Activated naive CD8-positive, alpha-beta T cell treated with anti-CD3 and anti-CD28 coated beads, Interleukin-2, amount 10 ng/mL, durations not matched to agents 7 days and 5 days (primary cell): Measurements from ENCODE around the gene TAS1R1. TPM values are rescaled to one million over a fixed set of nuclear protein-coding genes. Genes with fewer than 3 reads are reported as not detected.

Experiments used
- ATAC-seq: fragments of 150-1000 bp; cut with Tn5 transposase; one replicate; pipeline ENCODE4 v1.10.0; 2021; ENCODE audit warnings: low read depth, moderate library complexity
- POLR2A ChIA-PET: fragments of 350-600 bp; sonication (Branson Sonifier 250); formaldehyde crosslinking; loops from one replicate; lab custom pipeline; 2021; ENCODE audit warnings: antibody characterized with exemption; lab: Charles Lee
- DNase-seq: peaks from one replicate; pipeline ENCODE4 v3.0.0; 2021
- H3K27ac Mint-ChIP-seq: one replicate; pipeline ENCODE4 v1.8.0; 2022; ENCODE audit warnings: mild to moderate bottlenecking, mixed read lengths
- H3K27me3 Mint-ChIP-seq: one replicate; pipeline ENCODE4 v1.8.0; 2022; ENCODE audit warnings: mild to moderate bottlenecking, moderate library complexity, mixed read lengths
- H3K36me3 Mint-ChIP-seq: one replicate; pipeline ENCODE4 v1.8.0; 2021; ENCODE audit warnings: mild to moderate bottlenecking, mixed read lengths
- H3K4me1 Mint-ChIP-seq: one replicate; pipeline ENCODE4 v1.8.0; 2021; ENCODE audit warnings: mixed read lengths
- H3K4me3 Mint-ChIP-seq: one replicate; pipeline ENCODE4 v1.8.0; 2022; ENCODE audit warnings: mild to moderate bottlenecking, moderate library complexity, mixed read lengths
- H3K9me3 Mint-ChIP-seq: one replicate; pipeline ENCODE4 v1.8.0; 2021; ENCODE audit warnings: mixed read lengths
- total RNA-seq, 2 experiments: library from RNA; stranded (reverse); gene quantifications; one replicate each; pipeline ENCODE4 v1.2.3, GENCODE V29; 2021

Gene TAS1R1
- total RNA-seq, 2 experiments from 2014 or later, result not detected

DNA sequence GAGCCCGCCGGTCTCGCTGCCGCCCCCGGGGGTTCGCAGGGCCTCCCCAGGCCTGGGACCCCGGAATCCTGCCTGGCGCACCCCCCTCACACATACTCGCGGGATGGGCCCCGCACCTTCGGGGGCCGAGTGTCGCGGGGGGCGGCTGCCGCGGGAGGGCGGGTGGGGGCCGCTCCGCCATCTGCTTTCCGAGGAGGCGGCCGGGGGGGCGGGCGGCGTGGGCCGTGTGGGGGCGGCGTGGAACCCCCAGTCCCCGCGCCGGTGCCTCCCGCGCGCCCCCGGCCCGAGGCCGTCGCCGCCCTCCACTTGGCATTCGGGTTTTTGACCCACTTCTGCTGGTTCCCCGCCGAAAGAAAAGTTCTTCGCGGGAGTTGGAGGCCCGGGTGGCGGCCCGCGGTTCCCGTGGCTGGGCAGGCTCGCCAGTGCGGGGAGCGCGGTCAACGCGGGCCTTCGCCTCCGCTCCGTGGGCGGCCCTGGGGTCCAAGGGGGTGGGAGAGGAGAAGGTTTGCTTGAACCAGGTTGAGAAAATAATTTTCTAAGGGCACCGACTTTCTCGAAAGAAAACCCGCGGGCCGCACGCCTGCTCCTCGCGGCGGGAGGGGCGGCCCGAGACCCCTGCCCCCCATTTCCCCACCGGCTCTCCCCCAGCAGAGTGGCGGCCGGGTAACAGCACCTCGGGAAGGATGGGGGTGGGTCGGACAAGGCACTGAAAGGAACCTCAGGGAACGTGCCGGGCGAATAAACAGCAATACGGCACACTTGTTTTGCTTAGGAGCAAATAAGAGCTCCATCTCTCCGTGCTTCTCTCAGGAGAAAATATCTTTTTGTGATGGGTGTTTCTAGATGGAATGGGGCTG, 60.0 kb downstream of the TAS1R1 start:
- H3K27me3 Mint-ChIP-seq, result no peaks in the 10 kb centered on the region
- POLR2A ChIA-PET, result interaction anchor here (1.0 to 1.1 kb wide), 3 partner anchors 12 to 35 kb away, joined by 3 to 4 read pairs (median 3); partner anchors contain the start of gene ZBTB48
- peak overlapping the region; percentile 60 for H3K27ac Mint-ChIP-seq
- DNase-seq, result peak; percentile 49
- H3K4me1 Mint-ChIP-seq, result peaks cover 17% of the 10 kb centered on the region
- ATAC-seq, result no peak
- no peaks in the 10 kb centered on the region for H3K9me3 Mint-ChIP-seq
- peaks cover 16% of the 10 kb centered on the region for H3K36me3 Mint-ChIP-seq
- peak overlapping the region; percentile 75 for H3K4me3 Mint-ChIP-seq

- Mint-ChIP-seq H3K4me1 (peaks cover 9% of the 10 kb centered on the region), H3K27ac (no peak overlapping the region), H3K36me3 (peaks cover 21% of the 10 kb centered on the region), H3K27me3 (no peaks in the 10 kb centered on the region), H3K4me3 (no peak overlapping the region), H3K9me3 (no peaks in the 10 kb centered on the region)
- POLR2A ChIA-PET, result no interaction called here
- DNase-seq (no peak), ATAC-seq (no peak)
Measured at GRCh38 chr1:6619045-6619444, 63.9 kb downstream of the TAS1R1 start.

DNA sequence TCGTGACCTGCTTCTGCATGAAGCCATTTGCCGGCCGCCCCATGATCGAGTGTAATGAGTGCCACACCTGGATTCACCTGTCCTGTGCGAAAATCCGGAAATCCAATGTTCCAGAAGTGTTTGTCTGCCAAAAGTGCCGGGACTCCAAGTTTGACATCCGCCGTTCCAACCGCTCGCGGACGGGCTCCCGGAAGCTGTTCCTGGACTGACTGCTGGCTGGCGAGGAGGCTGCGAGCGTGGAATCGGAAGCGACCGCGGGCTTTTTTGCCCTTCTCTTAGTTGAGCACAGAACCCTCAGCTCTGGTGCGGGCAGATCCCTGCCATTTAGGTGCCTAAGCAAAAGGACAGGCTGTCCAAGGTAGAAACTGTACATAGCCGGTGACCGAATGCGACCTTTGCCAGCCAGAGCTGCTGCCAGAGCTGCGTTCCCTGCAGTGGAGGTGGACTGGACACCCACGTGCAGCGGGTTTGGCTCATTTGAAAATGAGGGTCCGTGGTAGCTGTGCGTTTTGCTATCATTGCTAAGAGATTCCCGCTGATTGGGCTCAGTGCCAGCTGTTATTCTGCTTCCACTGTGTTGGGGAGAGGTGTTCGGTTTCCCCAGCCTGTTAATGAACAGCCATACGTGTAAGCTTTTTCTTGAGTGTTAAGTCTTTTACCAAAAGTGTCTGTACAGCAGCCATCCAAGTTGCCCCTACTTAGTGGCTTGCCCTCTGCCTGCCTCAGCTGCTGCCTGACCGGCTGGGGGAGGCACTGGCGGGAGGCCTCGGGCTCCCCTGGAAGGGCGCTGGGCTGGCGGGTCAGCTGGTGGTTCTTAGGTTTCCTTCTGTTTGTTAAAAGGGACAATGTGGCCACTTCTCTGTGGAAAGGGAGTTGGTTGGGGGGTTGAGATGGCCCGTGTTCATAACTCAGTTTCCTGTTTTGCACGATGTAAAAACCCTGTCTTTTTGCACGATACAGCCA, 66.6 kb downstream of the TAS1R1 start:
- POLR2A ChIA-PET, result no interaction called here
- Mint-ChIP-seq H3K36me3 (peaks cover 18% of the 10 kb centered on the region), H3K9me3 (no peaks in the 10 kb centered on the region), H3K4me3 (no peak overlapping the region), H3K27ac (no peak overlapping the region), H3K27me3 (no peaks in the 10 kb centered on the region), H3K4me1 (peaks cover 15% of the 10 kb centered on the region)
- ATAC-seq, result no peak
- DNase-seq, result no peak

DNA sequence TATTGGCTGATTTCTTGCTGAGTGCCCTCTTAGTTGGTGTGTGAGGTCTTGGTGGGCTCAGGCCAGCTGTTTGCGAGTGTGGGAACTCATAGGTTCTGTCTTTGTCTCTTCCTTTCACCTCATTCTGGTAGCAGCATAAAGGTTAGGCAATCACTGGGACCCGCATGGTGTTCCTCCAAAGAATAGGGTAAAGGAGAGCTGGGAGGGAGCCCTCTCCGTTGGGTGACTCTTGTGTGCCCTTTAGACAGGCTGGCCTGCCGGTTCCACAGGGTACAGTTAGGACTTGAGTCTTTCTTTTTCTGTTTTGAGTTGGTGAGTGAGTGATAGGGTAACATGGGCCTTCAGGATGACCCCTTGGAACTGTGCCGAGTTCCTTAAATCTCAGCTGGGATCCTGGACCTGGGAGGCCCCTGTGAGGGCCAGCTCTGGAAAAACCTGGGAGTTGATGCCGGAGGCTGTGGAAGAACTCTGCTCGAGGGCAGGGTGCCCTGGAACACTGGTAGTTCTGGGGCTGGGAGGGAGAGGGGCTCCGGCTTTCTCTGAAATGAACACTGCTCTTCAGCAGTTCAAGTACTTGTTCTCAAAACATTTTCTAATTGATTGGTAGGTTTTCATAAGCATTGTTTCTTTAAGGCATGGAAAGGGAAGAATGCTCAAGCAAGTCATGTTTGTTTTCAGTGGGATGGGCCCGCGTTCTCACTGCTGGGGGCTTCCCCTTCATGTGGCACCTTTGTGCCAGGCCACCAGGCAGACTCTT, 67.5 kb downstream of the TAS1R1 start:
- POLR2A ChIA-PET, result no interaction called here
- DNase-seq (no peak), ATAC-seq (no peak)
- Mint-ChIP-seq H3K4me3 (no peak overlapping the region), H3K27me3 (no peaks in the 10 kb centered on the region), H3K9me3 (no peaks in the 10 kb centered on the region), H3K27ac (no peak overlapping the region), H3K4me1 (peaks cover 23% of the 10 kb centered on the region), H3K36me3 (peaks cover 18% of the 10 kb centered on the region)

DNA sequence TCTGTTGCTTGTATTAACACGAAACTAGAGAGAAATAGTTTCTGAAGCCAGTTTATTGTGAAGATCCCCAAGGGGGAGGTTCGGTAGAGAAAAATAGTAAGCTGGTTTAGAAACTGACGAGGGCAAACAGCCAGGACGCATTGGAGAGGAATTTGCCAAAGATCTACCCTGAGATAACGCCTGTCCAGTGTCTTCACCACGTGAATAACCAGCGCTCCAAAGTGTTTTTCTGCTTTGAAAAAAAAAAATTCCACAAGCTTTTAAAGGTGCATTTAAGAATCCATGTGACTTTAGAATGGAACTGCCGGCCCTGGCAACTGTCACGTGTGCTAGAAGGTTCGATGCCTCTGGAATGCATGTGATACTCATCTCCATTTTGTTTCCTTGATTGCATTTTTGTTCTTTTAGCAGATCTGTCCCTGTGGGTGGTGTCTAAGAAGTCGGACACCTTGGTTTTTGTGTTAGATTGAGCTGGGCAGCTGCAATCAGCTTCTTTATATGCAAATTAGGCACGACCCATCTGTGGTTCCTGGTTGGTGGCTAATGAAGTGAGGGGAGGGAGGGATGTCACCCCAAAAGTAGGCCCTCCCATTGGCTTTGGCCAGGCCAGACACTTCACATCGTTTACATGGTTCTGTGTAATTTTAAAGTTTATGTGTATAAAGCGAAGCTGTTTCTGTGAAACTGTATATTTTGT, 68.3 kb downstream of the TAS1R1 start:
- no peak overlapping the region for H3K27ac Mint-ChIP-seq
- DNase-seq (no peak), ATAC-seq (no peak)
- peaks cover 22% of the 10 kb centered on the region for H3K36me3 Mint-ChIP-seq
- POLR2A ChIA-PET, result interaction anchor here (0.6 to 1.9 kb wide), 3 partner anchors 21 to 162 kb away, joined by 3 to 5 read pairs (median 3); partner anchors contain the start of gene KLHL21
- no peak overlapping the region for H3K4me3 Mint-ChIP-seq
- H3K27me3 Mint-ChIP-seq, result no peaks in the 10 kb centered on the region
- H3K4me1 Mint-ChIP-seq, result peaks cover 28% of the 10 kb centered on the region
- H3K9me3 Mint-ChIP-seq, result no peaks in the 10 kb centered on the region

- Mint-ChIP-seq H3K36me3 (peaks cover 20% of the 10 kb centered on the region), H3K4me1 (peaks cover 29% of the 10 kb centered on the region), H3K27me3 (no peaks in the 10 kb centered on the region), H3K9me3 (no peaks in the 10 kb centered on the region), H3K4me3 (peak within 1 kb of the TSS; percentile 91), H3K27ac (peak within 1 kb of the TSS; percentile 86)
- DNase-seq (peak; percentile 90), ATAC-seq (peak; percentile 95)
- POLR2A ChIA-PET, result interaction anchor here (0.7 to 1.9 kb wide), 6 partner anchors 20 to 125 kb away, joined by 3 to 6 read pairs (median 4); partner anchors contain the start of gene KLHL21
Measured at GRCh38 chr1:6624710-6625583, 69.8 kb downstream of the TAS1R1 start, which contains the start of gene THAP3. Gene THAP3 (plus strand): TSS chr1:6624868. CDS start chr1:6625219, 351 bp downstream.

DNA sequence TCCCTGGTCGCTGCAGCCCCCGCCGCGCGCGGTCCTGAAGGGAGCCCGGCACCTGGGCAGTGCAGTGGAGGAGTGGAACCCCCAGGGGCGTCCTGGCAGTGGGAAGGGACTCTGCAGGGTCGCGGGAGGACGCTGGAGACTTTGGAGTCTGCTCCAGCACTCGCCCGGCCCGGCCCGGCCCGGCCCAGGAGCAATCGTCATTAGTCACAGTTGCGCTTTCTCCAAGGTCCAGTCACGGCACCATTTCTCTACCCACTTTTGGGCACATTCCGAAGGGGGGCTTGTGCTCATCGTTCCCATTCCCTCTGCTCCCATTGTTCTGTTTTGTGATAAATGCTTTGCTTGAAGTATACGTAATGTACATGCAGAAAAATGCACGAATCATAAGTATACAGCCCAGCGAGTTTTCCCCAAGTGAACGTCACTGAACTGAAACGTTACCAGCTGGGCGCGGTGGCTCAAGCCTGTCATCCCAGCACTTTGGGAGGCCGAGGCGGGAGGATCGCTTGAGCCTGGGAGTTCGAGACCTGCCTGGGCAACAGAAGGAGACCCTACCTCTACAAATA, 70.6 kb downstream of the TAS1R1 start:
- H3K4me1 Mint-ChIP-seq, result peaks cover 29% of the 10 kb centered on the region
- DNase-seq (no peak), ATAC-seq (no peak)
- H3K36me3 Mint-ChIP-seq, result peaks cover 18% of the 10 kb centered on the region
- peak overlapping the region; percentile 91 for H3K4me3 Mint-ChIP-seq
- H3K27ac Mint-ChIP-seq, result peak overlapping the region; percentile 86
- H3K27me3 Mint-ChIP-seq, result no peaks in the 10 kb centered on the region
- H3K9me3 Mint-ChIP-seq, result no peaks in the 10 kb centered on the region
- POLR2A ChIA-PET, result interaction anchor here (0.7 to 1.4 kb wide), 3 partner anchors 21 to 80 kb away, joined by 3 to 6 read pairs (median 3); no protein-coding TSS in a partner anchor

DNA sequence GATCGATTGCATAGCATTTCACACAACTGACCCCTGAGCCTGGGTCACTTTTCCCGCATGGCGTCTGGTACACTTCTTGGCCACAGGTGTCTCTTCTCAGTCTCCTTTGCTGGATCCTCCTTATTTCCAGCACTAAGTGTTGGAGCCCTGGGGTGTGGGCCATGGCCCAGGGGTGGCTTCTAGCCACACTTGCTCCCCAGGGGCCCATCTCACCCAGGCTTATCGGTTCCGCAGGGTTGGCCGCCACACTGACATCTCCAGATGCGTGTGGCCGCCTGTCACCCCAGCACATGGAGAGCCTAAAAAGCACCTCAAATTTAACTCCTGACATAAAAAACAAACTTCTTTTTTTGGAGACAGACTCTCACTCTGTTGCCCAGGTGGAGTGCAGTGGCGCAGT, 71.9 kb downstream of the TAS1R1 start:
- Mint-ChIP-seq H3K4me1 (peaks cover 29% of the 10 kb centered on the region), H3K27ac (no peak overlapping the region), H3K27me3 (no peaks in the 10 kb centered on the region), H3K9me3 (no peaks in the 10 kb centered on the region), H3K36me3 (peaks cover 18% of the 10 kb centered on the region), H3K4me3 (peak overlapping the region; percentile 91)
- DNase-seq, result no peak
- POLR2A ChIA-PET, result no interaction called here
- no peak for ATAC-seq

GRCh38 chr1:6627841-6628545, 72.9 kb downstream of the TAS1R1 start:
- Mint-ChIP-seq H3K36me3 (peaks cover 14% of the 10 kb centered on the region), H3K4me3 (peak overlapping the region; percentile 48), H3K27ac (peak overlapping the region; percentile 65), H3K4me1 (peaks cover 29% of the 10 kb centered on the region), H3K9me3 (no peaks in the 10 kb centered on the region), H3K27me3 (no peaks in the 10 kb centered on the region)
- ATAC-seq (no peak), DNase-seq (no peak)
- POLR2A ChIA-PET, result no interaction called here

- DNase-seq, result no peak
- POLR2A ChIA-PET, result no interaction called here
- H3K36me3 Mint-ChIP-seq, result peaks cover 12% of the 10 kb centered on the region
- no peaks in the 10 kb centered on the region for H3K9me3 Mint-ChIP-seq
- H3K4me3 Mint-ChIP-seq, result no peak overlapping the region
- peaks cover 26% of the 10 kb centered on the region for H3K4me1 Mint-ChIP-seq
- no peak overlapping the region for H3K27ac Mint-ChIP-seq
- no peak for ATAC-seq
- no peaks in the 10 kb centered on the region for H3K27me3 Mint-ChIP-seq
Measured at GRCh38 chr1:6628971-6629479, 73.9 kb downstream of the TAS1R1 start.
